ENCODE data around the gene ATP6V0E1.
"Not testable (repeated sequence)": the region's sequence is repeated elsewhere in the genome, so short reads cannot be mapped to it uniquely, and the experiment has no call there.

ATP6V0E1 gene

GRCh38 chr5:173075970-173076369, 92.4 kb downstream of the ATP6V0E1 start:
- DNase-seq (ENCODE audit: low read depth in 3 of 3), result no peak

- DNase-seq (ENCODE audit: low read depth in 3 of 3), result not testable (repeated sequence)
Measured at GRCh38 chr5:173076471-173076870, 92.9 kb downstream of the ATP6V0E1 start.

GRCh38 chr5:173078878-173079277, 95.3 kb downstream of the ATP6V0E1 start:
- no peak for DNase-seq (ENCODE audit: low read depth in 3 of 3)
